GM12873 (cell line): ENCODE measurements around the gene CCDC40.

Experiments used
- TF ChIP-seq, protein P1 (sequence below): IDR thresholded peaks from 2 replicates; pipeline ENCODE4 v1.5.1; 2012; ENCODE audit warnings: low read depth, mild to moderate bottlenecking, moderate library complexity, low read length, control low read depth; ENCODE audit not compliant: insufficient read depth; ENCODE audit errors: missing control alignments

The CCDC40 gene

DNA sequence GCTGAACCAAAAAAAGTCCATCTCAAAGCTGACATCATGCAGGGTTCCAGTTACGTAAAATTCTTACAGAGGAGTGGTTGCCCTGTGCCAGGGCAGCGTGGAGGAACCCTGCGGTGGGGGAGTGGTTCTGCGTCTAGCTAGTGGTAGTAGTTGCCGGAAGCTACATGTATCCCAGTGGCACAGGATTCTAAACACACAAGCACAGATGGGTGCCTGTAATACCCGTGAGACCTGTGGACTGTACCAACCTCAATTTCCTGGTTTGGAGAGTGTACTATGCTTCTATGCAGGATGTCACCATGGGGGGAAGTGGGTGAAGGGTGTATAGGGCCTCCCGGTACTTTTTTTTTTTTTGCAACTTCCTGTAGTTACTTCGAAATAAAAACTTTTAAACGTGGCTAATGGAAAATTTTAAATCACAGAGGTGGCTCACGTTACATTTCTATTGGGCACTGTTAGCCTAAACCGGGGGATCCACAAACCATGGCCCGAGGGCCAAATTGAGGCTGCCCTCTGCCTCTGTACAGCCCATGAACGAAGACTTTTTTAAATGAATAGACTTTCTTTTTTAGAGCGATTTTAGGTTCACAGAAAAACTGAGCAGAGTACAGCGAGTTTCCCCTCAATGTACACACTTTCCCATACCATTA, 39.3 kb upstream of the CCDC40 start:
- TF ChIP-seq, protein P1, sequence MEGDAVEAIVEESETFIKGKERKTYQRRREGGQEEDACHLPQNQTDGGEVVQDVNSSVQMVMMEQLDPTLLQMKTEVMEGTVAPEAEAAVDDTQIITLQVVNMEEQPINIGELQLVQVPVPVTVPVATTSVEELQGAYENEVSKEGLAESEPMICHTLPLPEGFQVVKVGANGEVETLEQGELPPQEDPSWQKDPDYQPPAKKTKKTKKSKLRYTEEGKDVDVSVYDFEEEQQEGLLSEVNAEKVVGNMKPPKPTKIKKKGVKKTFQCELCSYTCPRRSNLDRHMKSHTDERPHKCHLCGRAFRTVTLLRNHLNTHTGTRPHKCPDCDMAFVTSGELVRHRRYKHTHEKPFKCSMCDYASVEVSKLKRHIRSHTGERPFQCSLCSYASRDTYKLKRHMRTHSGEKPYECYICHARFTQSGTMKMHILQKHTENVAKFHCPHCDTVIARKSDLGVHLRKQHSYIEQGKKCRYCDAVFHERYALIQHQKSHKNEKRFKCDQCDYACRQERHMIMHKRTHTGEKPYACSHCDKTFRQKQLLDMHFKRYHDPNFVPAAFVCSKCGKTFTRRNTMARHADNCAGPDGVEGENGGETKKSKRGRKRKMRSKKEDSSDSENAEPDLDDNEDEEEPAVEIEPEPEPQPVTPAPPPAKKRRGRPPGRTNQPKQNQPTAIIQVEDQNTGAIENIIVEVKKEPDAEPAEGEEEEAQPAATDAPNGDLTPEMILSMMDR = no peak

DNA sequence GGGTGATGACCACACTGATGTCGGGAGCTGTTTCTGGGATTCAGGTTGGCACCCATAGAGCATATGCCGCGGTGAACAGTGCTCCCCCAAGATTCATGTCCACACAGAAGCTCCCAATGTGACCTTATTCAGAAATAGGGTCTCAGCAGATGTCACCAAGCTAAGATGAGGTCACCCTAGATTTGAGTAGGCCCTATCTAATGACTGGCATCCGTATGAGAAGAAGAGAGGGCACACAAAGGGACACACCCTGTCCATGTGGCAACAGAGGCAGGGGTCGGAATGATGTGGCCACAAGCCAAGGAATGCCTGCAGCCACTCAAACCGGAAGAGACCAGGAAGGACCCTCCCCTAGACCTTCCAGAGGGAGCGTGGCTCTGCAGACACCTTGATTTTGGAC, 36.3 kb upstream of the CCDC40 start:
- TF ChIP-seq, protein P1 = no peak

GRCh38 chr17:80000981-80001775, 35.3 kb upstream of the CCDC40 start:
- TF ChIP-seq, protein P1 = no peak

DNA sequence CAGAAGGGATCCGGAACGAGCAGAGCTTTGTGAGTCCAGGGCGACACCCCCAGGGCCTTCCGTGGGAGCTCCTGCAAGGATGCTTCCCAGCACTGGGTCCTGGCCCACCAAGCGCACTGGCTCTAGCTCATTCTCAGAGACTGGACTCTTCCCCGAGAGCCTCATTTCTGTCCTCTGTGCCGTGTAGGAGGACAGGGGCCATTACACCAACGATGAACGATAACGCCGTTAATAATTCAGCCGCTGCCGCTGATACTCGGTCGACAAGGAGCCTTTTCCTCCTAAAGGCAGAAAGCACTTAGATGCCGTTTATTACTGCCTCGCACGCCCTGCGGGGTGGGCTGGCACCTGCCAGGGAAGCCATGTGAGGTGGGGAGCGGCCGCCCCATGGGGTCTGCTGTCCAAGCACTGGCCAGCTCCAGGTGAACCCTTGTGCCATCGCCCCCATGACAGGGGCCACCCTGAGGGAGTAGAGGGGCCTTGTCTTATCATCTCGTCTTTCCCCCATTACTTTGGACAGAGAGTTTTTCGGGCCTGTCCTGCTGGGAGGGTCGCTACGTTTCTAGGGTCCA, 34.3 kb upstream of the CCDC40 start:
- TF ChIP-seq, protein P1 = no peak

GRCh38 chr17:80002690-80003490, 33.6 kb upstream of the CCDC40 start:
- TF ChIP-seq, protein P1 = no peak

DNA sequence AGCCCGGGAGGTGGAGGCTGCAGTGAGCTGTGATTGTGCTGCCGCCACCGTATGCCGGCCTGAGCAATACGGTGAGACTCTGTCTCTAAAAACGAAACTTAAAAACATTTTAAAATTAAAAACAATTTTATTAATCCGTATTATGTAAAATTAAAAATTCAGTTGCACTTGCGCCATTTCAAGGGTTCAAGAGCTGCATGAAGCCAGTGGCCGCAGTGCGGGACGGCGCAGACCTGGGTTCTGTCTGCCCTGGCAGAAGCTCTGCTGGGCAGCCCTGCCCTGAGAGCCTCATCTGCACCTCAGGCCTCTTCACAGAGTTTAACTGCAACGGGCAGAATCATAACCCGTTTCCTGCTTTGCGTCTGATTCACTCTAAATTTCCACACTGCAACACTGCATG, 32.5 kb upstream of the CCDC40 start:
- TF ChIP-seq, protein P1 = no peak
